ENCODE data around the gene A1BG.

DNA sequence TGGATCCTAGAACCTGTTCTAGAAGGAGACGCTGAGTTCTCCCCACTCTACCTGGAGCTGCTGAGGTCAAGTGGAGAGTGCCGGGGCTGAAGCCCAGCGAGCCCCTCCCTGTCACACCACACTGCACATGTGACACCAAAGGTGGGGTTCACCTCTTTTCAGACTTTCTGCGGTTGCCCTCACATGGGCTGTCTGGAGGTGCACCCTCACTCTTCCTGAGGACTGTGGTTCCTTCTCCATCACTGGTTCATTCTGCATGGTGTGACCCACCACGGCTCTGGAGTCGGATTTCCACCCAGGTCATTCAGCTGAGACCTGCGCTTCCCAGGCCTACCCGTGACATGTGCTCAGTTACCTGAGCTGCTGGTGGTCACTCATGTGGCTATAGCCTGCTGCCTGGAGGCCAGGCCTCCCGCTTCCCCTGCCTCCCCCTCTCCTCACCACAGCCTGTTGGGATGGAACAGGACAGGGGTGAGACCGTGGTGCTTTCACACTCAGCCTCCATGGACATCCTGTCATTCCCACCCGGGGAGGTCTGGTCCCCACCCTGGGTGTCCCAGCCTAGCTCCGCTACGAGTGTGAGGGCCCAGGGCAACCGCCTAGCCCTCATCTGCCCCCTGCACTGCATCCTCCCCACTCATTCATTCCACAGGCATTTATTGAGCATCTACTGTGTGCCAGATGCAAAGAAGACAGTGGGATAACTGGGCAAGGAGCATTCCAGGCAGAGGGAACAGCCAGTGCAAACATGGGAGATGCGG, 605 bp upstream of the A1BG start:
- TF ChIP-seq, protein P1, sequence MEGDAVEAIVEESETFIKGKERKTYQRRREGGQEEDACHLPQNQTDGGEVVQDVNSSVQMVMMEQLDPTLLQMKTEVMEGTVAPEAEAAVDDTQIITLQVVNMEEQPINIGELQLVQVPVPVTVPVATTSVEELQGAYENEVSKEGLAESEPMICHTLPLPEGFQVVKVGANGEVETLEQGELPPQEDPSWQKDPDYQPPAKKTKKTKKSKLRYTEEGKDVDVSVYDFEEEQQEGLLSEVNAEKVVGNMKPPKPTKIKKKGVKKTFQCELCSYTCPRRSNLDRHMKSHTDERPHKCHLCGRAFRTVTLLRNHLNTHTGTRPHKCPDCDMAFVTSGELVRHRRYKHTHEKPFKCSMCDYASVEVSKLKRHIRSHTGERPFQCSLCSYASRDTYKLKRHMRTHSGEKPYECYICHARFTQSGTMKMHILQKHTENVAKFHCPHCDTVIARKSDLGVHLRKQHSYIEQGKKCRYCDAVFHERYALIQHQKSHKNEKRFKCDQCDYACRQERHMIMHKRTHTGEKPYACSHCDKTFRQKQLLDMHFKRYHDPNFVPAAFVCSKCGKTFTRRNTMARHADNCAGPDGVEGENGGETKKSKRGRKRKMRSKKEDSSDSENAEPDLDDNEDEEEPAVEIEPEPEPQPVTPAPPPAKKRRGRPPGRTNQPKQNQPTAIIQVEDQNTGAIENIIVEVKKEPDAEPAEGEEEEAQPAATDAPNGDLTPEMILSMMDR (IDR thresholded peaks at IDR 0.05) = no peak
- no peak for TF ChIP-seq POLR2A (IDR thresholded peaks at IDR 0.05)

All from right lobe of liver (tissue), 4 donors.